ENCODE results near the gene TPCN2.
A peak's percentile ranks its signal among the peaks of the same experiment; 100 is the strongest.
"Not testable (repeated sequence)": the region's sequence is repeated elsewhere in the genome, so short reads cannot be mapped to it uniquely, and the experiment has no call there.

TPCN2 gene

GRCh38 chr11:69048694-69049489 lies at the start of gene TPCN2:
TSS of gene TPCN2 (plus strand) at chr11:69048932. CDS start at chr11:69048998, 66 bp downstream.
- DNase-seq (ENCODE audit: low read depth, low spot score): peak; percentile 82

DNA sequence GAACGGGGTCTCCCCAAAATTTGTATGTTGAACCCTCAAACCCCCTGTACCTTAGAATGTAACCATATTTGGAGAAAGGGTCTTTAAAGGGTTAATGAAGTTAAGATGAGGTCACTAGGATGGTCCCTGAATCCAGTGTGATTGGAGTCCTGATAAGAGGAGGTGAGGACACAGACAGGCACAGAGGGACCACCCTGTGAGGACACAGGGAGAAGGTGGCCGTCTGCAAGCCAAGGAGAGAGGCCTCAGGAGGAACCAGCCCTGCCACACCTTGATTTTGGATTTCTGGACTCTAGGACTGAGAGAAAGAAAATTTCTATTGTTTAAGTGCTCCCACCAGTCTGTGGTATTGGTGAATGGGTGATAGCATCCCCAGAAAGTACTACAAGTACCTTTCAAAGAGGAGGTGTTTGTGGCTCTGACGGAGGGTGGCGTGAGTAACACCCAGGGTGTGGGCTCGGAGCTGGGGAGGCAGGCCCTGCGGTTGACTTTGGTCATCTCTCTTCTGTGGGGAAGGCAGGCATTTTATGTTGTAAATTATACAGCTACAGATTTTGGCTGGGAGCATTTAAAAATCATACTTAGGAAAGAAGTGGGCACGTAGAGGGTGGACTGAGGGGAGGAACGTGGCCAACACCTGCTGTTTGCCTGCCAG lies 49.5 kb upstream of the TPCN2 start:
- DNase-seq (ENCODE audit: low read depth, low spot score): no peak

DNA sequence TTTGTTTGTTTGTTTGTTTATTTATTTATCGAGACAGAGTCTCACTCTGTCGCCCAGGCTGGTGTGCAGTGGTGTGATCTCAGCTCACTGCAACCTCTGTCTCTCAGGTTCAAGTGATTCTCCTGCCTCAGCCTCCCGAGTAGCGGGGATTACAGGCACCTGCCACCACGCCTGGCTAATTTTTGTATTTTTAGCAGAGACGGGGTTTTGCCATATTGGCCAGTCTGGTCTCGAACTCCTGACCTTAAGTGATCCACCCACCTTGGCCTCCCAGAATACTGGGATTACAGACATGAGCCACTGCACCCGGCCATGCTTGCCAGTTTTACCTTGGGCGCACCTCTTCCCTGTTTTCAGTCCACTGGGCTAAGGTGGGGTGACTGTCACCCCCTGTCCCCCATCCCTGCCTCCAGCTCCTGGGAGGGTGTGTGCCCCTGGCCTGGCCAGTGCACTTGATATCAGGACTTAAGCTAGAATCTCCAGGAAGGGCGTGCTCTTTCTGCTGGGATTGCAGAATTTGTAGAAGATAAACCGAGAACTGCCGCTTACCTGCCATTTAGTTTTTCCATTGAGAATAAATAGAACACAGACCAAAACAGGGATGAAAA lies 48.9 kb upstream of the TPCN2 start:
- DNase-seq (ENCODE audit: low read depth, low spot score): not testable (repeated sequence)

DNA sequence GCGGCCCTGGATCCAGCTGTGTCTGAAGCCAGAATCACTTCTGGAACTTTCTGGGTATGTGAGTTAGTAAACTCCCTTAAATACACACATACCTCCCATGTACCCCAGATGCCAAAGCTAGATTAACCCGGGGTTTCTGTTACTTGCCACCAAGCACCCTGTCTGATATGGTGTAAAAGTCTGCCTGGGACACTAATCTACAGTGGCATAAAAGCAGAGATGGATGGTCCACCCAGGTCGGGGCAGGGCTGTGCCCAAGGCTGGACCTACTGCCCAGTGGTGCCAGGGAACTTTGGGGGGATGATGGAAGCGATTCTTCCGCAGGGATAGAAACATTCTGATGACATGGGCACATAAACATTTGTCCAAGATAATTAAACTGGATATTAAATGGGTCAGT lies 48.3 kb upstream of the TPCN2 start:
- DNase-seq (ENCODE audit: low read depth, low spot score): no peak

- DNase-seq (ENCODE audit: low read depth, low spot score): no peak
These were observed 47.9 kb upstream of the TPCN2 start for GRCh38 chr11:69000831-69001242.

GRCh38 chr11:69001243-69002081 lies 47.3 kb upstream of the TPCN2 start:
- DNase-seq (ENCODE audit: low read depth, low spot score): no peak

DNA sequence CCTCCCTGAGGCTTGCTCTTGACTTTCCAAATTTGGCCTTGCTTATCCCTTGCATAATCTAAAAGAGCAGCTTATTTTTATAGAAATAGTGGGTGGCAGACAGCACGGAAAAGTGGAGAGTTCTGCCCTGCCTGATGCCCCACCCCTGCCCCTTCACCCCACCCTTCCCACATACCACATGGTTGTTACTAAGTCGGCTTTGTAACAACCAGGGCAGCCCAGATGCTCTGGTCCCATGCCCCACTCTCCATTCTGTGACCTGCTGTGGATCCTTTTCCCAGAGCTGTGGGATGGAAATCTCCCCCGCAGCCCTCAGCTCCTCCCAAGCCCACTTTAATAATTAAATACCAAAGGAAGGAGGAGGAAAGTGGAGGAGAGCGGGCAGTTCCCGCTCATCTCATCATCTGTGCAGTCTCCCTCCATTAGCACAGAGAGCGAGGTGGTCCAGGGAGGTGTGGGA lies 46.6 kb upstream of the TPCN2 start:
- no peak for DNase-seq (ENCODE audit: low read depth, low spot score)

DNA sequence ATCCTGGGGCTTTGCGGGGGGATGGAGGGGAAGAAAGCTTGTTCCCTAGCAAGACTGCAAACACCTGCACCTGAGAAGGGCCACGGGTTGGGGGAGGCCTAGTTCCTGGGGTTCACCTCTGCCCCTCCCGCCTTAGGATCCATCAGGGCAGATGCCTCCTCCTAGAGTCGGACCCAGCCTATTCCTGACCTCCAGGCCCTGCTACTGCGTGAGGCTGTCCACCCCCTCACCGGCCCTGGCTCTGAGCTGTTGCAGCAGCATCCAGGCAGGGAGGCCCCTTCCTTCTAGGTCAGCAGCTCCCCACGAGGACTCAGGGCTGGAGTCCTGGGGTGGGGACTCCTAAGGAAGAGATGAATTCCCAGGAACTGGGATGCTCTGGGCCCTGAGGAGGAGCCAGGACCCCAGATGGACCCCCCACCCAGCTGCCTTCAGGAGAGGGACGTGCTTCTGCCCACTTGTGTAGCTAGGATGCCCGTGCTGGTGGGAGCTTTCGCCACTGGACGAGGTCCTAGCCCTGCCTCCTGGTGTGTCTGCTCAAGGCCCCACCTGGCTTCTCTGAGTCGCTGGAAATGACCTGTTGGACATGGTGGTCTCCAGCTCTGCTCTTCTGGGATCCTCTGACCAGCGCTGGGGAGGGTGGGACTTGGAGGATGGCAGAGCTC lies 46.0 kb upstream of the TPCN2 start:
- DNase-seq (ENCODE audit: low read depth, low spot score): no peak

DNA sequence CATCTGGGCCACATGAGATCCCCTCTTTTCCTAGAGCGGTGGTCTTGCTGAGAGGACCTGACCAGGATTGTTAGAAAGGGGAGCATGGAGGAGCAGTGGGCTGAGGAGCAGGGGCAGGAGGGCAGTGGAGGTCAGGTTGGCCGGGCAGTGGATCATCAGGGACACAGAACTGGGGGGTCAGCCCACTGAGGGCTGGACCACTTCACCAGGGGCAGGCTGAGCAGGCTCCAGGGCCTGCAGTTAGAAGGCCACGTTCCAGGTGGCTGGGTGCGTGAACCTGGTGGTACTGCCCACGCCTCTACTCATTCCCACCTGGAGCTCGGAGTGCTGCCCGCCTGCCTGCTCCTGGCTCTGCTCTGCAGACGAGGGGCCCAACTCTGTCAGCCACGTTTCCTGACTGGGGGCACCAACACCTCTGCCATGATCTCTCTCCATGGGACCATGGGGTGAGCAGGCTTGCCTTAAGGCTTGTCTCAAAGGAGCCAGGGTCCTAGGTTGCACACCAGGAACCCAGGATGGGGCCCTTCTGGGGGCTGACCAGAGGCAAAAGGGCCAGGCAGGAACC lies 45.3 kb upstream of the TPCN2 start:
- DNase-seq (ENCODE audit: low read depth, low spot score): no peak

- DNase-seq (ENCODE audit: low read depth, low spot score): no peak
These were observed 44.8 kb upstream of the TPCN2 start for GRCh38 chr11:69003866-69004367.

DNA sequence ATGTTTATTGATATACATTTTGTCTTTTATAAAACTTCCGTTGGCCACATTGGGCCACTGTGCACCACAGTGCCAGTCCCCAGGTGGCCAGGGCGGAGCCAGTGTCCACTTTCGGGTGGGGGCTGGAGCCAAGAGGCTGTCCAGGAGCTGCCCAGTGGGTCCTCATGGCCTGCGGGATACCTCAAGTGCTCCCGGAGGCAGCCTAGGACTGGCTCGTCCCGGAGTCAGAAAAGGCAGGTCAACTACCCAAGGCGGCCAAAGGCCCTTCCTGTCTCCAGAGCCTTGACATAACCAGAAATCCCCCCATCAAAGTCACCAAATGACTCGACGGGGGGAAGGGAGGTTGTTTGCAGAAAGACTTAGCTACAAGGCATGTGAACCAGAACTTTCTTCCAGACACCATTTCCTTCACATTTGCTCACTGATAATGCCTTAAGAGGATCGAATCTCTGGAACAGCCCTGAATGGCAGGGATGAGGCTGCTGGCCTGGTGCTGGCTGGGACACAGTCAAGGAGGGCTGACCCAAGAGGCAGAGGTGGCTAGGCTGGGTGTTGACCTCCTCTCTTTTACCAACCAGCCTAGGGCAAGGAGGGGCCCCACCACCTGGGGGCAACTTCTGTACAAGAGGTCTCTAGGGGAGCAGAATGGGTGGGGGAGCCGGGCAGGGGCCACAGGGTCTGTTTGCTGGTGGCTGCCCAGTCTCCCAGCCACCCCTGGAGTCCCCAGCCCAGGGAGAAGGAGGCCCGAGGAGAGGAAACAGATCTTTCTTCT lies 44.1 kb upstream of the TPCN2 start:
- no peak for DNase-seq (ENCODE audit: low read depth, low spot score)

DNA sequence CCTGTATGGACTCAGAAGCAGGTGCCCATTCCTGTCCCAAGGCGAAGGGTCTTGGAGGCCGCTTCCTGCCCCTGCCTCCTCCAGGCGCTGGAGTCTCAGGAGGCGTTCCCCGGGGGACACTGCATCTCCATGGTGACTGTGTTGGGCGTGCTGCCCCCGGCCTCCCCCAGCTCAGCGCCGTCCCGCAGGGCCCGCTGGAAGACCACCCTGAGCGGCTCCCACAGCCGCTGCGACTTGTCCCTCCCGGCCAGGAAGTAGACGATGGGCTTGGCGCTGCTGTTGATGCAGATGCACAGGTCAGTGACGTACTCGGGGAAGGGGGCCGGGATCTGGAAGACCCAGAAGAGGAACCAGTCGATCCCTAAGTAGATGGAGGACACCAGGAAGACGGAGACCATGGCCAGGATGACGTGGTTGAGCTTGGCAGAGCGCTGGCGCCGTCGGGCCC lies 43.5 kb upstream of the TPCN2 start:
- no peak for DNase-seq (ENCODE audit: low read depth, low spot score)

DNA sequence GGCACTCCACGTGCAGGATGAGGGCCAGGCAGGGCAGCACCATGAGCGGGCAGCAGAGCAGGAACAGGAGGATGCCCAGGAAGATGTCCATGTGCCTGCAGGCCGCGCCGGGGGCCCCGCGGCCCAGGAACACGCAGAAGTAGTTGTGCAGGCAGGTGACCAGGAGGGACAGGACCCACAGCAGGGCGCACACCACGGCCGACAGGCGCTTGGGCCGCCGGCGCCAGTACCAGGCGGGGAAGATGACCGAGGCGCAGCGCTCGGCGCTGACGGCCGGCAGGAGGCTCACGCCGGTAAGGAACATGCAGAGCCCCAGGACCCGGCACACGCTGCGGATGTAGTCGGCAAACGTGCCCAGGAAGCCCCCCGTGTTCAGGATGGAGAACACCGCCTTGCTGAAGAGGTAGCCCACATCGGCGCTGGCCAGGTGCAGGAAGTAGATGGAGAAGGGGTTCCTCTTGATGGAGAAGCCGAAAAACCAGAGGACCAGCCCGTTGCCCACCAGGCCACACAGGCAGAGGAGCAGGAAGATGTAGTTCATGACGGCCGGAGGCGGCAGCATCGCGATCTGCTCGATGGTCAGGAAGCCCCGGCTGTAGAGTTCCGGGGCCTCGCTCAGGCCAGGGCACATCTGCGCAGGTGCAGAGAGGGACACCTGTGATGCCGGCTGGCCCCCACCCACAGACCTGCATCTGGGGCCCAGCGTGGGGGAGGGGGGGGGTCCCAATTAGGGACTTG lies 42.9 kb upstream of the TPCN2 start:
- no peak for DNase-seq (ENCODE audit: low read depth, low spot score)

GRCh38 chr11:69006816-69007215 lies 41.9 kb upstream of the TPCN2 start:
- DNase-seq (ENCODE audit: low read depth, low spot score): no peak

DNA sequence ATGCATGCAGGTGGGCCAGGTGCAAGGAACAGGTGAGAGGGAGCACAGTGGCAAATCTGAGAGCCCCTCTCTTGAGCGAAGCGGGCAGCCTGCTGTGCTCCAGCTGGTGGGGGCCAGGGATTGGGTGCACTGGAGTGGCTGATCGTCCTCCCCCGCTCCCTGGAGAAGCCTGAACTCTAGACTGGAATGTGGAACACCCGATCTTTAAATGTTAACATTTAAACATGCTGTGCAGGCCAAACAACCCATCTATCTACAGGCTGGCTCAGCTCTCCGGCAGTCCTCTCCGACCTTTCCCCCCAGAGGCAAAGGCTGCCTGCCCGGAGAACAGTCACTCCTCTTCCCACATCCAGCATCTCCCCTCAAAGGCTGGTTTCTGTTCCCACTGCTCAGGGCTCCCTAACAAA lies 40.8 kb upstream of the TPCN2 start:
- no peak for DNase-seq (ENCODE audit: low read depth, low spot score)

DNA sequence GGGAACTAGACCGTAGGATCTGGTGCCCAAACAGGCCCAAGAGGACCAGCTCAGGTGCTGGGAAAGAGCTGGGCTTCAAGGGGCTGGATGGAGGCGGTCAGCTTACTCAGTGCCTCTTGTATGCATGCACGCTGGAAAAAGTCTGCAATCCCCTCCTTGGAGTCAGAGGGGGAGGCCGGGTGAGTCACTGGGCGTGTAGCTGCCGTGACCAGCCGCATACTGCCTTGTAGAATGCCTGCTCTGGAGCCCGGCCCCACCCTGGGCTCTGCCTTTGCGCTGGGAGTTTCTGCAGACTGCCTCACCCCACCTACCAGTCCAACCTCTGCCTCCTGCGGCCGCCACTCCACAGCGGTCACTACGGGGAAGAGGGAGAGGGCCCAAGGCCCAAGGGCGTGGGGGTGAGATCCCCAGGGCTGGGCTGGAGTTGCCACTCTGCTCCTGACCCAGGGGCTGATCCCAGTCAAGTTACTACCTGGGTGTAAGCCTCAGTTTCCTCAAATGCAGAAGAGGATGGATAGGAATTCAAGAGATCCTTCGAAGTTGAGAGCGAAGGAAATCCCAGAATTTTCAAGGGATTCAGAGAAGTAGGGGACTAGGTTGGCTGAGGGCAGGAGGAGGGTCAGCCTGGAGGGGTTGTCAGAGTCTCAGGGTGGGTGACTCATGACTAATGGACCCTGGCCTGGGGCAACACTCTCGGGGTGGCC lies 39.8 kb upstream of the TPCN2 start:
- DNase-seq (ENCODE audit: low read depth, low spot score): no peak

GRCh38 chr11:69009441-69010211 lies 39.1 kb upstream of the TPCN2 start:
- no peak for DNase-seq (ENCODE audit: low read depth, low spot score)
